Activated CD4-positive, alpha-beta T cell treated with anti-CD3 and anti-CD28 coated beads for 4 hours (primary cell): Measurements from ENCODE around the gene TRIM8.
A peak's percentile ranks its signal among the peaks of the same experiment; 100 is the strongest.
"Not testable (repeated sequence)": the region's sequence is repeated elsewhere in the genome, so short reads cannot be mapped to it uniquely, and the experiment has no call there.

Source experiments
- DNase-seq, 2 donors: peaks; one replicate each; pipeline ENCODE4 v3.0.0-alpha.2; 2020

TRIM8 gene

DNA sequence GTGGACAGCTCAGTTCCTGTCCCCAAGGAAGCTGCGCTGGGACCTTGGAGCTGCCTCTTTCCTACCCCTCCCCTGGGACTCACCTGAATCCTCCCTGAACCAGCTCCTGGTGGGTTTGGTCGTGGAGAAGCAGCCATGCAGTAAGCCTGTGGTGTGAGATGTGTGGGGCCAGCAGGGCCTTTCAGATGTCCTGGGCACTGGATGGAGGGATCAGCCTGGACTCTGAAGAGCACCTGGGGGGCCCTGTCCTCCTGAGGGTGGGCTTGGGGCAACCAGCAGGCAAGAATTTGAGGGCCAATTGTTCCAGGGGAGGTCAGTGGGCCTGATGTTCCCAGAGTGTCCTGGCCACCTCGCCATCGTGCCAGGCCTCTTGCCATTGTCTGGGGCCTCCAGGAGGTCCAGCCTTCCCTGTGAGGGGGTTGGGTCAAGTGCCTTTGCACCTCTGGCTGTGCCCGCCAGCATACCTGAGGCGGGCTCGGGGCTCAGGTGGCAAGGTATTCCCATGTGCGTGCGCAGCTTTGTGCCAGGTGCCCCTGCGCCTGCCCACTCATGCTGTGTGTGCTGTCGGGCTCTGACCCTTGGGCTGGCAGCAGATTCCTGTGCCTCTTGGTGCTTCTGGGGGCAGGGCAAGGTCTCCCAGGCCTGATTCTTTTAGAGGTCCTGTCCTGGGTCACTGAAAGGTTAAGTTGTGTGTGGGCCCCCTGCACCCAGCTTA is 7.3 kb downstream of the TRIM8 start:
- DNase-seq: no peak

GRCh38 chr10:102652170-102652916 is 8.1 kb downstream of the TRIM8 start:
- DNase-seq: no peak

DNA sequence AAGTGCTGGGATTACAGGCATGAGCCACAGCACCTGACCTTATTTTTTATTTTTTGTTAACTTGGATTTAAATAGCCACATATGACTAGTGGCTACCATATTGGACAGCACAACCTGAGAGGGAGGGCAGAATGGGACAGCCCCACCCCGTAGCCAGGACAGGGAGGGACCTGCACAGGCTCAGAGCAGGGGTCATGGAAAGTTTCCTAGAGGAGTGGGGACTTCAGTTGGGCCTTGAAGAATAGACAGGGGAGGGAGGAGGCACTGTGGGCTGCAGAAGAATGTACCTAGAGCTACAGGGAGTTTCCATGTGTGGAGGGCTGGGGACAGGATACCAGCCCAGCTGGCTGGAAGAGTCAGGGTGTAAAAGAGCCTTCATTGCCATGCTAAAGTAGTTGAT is 8.8 kb downstream of the TRIM8 start:
- no peak for DNase-seq

- DNase-seq: no peak
Observed at GRCh38 chr10:102654566-102654965, 10.3 kb downstream of the TRIM8 start.

DNA sequence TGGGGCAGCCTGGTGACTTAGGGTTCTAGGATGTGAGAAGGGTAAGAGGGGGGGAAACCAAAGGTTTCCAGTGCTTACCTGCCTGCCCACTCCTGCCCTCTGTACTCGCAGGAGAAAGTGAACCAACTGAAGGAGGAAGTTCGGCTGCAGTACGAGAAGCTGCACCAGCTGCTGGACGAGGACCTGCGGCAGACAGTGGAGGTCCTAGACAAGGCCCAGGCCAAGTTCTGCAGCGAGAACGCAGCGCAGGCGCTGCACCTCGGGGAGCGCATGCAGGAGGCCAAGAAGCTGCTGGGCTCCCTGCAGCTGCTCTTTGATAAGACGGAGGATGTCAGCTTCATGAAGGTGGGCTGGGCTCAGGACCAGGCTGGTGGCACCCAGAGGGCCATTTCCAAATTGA is 10.7 kb downstream of the TRIM8 start:
- no peak for DNase-seq

DNA sequence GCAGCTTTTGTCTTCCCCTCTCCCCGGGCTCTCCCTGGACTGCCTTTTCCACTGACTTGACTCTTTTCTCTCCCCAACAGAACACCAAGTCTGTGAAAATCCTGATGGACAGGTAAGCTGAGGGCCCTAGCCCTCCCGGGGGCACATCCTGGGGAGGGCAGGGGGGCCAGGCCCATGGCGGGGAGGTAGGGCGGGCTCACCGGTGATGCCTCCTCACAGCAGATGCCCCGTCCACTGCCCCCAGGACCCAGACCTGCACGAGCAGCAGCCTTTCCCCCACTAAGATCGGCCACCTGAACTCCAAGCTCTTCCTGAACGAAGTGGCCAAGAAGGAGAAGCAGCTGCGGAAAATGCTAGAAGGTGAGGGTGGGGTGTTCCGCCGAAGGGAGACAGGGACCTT is 11.7 kb downstream of the TRIM8 start:
- DNase-seq: no peak

DNA sequence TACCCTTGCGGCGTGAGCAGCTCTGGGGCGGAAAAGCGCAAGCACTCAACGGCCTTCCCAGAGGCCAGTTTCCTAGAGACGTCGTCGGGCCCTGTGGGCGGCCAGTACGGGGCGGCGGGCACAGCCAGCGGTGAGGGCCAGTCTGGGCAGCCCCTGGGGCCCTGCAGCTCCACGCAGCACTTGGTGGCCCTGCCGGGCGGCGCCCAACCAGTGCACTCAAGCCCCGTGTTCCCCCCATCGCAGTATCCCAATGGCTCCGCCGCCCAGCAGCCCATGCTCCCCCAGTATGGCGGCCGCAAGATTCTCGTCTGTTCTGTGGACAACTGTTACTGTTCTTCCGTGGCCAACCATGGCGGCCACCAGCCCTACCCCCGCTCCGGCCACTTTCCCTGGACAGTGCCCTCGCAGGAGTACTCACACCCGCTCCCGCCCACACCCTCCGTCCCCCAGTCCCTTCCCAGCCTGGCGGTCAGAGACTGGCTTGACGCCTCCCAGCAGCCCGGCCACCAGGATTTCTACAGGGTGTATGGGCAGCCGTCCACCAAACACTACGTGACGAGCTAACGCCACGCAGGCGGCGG is 12.6 kb downstream of the TRIM8 start:
- DNase-seq: no peak

- no peak for DNase-seq
Observed at GRCh38 chr10:102657451-102657850, 13.2 kb downstream of the TRIM8 start.

DNA sequence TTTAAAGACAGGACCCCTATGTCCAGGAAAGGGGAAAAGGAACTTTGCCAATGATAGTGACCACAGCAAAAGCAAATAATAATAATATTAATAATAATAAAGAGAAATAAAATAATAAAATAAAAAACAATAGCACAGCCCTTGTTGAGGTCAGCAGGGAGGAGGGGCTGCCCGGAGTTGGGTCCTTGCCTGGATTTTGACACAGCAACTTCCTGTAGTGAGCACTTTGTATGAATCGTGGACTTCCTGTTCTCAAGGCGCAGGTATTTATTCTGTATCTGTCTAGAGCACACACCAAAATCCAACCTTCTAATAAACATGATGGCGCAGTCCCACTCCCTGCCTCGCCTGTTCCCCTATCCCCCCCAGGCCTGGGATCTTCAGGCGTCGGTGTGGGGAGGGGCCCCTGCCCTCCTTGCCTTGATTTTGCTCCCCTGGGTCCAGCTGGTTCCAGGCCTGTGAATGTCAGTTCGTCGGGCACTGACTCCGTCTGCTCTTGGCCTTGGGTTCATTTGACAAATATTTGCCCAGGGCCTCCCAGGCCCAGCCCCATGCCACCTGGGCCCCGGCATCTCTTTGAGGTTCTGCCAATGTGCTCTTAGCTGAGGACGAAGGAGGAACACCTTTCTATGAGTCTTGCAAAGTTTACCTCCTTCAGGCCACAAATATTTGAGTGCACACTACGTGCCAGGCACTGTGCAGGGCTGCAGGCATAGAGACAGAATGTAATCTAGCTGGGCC is 13.9 kb downstream of the TRIM8 start:
- DNase-seq: no peak

DNA sequence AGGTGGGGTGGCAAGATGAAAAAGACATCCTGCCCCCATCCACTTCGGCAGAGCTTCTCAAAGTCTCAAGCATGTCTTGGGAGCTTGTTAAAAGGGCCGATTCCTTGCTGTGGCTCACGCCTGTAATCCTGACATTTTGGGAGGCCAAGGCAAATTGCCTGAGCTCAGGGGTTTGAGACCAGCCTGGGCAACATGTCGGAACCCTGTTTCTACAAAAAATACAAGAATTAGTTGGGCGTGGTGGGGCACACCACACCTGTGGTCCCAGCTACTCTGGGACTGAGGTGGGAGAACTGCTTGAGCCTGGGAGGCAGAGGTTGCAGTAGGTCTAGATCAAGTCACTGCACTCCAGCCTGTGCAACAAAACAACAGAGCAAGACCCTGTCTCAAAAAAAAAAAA is 14.5 kb downstream of the TRIM8 start:
- DNase-seq: no peak

DNA sequence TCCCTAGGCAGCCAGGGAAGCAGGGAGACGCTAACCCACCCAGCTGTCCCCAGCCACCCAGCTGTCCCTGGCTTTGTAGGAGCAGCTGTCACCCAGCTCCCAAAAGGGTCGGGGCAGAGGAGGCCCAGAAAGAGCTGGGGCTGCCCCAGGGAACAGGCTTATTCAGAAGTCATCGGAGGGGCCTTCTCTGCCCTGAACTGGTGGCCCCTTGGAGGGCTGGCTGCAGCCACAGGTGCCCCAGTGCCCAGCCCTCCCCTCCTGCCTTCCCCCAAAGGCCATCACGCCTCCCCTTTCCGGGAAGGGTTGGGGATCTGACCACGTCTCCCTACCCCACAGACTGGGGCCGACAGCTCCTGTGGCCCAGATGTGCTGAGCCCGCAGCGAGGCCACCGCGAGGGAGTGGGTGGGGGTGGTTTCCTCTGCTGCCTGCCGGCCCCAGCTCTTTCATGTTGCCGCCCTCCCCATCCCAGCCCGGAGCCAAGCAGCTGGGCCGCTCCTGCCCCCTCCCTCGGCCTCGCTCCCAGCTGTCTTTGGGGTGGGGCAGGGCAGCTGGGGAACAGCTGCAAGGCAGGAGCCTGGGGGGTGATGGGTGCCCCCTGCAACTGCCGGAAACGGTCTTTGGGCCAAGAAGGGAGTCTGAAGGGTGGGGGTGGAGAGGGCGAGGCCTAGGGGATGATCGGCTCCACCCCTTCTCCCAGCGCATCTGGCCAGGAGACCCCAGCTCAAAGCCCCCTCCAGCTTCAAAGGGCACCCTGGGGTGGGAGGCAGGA is 16.8 kb downstream of the TRIM8 start:
- peak; percentile 45 to 56 for DNase-seq

- no peak for DNase-seq
Observed at GRCh38 chr10:102661658-102662028, 17.4 kb downstream of the TRIM8 start.

GRCh38 chr10:102665904-102666509 is 21.7 kb downstream of the TRIM8 start:
- no peak for DNase-seq

DNA sequence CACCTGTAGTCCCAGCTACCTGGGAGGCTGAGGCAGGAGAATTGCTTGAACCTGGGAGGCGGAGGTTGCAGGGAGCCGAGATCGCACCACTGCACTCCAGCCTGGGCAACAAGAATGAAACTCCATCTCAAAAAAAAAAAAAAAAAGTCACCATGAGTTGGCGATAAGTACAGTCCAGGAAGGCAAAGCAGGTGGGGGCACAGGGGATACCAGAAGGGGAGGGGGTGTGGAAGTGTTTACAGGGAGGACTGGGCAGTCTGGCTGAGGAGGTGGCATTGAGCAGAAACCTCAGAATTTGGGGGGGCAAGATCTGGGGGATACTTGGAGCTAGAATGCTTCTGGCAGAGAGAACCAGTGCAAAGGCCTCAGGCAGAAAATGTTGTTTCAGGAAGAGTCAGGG is 23.1 kb downstream of the TRIM8 start:
- not testable (repeated sequence) for DNase-seq

GRCh38 chr10:102668326-102669107 is 24.2 kb downstream of the TRIM8 start:
- no peak for DNase-seq

DNA sequence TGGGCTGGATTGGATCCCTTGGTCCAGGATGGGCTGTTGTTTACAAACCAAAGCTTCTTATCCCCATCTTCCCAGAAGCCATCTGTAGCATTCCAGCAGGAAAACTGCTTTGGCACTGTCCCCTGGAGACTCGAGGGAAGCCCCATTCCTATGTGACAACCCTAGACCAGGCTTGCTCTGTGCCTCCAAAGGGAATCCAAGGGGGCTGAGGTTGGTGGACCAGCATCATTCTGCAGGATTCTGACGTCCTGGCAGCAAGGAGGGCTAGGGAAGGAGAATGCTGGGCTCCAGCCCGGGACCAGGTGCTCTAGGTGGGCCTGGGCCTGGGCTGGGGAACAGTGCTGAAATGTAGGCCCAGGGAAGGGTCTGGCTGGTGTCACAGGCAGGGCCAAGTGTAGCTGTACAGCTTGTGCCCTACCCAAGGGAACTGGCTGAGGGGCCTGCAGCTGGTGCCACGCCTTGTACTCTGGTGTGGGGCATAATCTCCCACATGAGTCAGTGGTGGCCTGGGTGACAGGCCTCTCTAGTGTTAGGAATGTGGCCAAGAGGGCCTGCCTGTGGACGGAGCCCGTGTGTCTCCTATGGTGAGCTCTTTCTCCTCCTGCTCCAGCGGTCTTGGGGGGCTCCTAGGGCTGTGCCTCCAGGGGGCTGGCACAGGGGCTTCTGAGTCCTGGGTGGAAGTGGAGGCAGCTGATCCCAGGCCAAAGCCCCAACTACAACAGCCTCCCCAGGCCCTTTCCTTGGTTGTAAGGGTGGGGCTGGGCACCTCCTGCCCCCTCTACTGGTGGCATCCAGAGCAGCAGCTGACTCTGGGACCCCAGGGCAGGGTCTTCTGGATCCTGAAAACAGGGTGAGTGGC is 25.2 kb downstream of the TRIM8 start:
- DNase-seq: no peak

GRCh38 chr10:102670065-102670670 is 25.9 kb downstream of the TRIM8 start:
- no peak for DNase-seq

- DNase-seq: no peak
Observed at GRCh38 chr10:102670871-102671434, 26.7 kb downstream of the TRIM8 start.

DNA sequence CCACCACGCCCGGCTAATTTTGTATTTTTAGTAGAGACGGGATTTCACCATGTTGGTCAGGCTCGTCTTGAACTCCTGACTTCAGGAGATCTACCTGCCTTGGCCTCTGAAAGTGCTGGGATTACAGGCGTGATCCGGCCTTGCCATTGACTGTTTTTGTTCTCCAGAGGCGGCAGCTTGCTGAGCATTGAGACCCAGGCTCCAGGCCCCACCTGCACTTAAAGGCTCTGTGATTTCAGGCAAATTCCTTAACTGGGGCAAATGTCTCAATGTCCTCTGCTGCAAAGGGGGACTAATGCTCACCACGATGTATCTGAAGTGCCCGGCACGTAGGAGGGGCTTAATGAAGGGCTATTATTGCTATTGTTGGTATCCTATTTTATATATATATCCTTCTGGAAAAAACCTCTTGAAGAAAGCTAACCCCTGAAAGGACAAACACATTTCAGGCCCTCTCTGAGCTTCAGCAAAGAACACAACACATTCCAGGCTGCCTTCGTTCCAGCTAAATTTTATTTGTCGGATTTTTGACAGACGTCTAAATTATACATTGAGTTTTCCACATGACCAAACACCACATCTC is 29.0 kb downstream of the TRIM8 start:
- DNase-seq: no peak
